HFF-Myc (cell line): ENCODE results near the gene P2RX3.
"Not testable (repeated sequence)": the region's sequence is repeated elsewhere in the genome, so short reads cannot be mapped to it uniquely, and the experiment has no call there.

Experiments used
- DNase-seq: peaks from one replicate; pipeline ENCODE4 v3.0.0-alpha.2; 2011; ENCODE audit warnings: low read depth; ENCODE audit errors: extremely low read depth
- H3K4me3 ChIP-seq: replicated peaks from 2 replicates; pipeline ENCODE4 v1.5.1; 2011; ENCODE audit warnings: low read depth, mild to moderate bottlenecking, control low read depth, low read length
- TF ChIP-seq, protein P1 (sequence below): IDR thresholded peaks from 2 replicates; pipeline ENCODE4 v1.5.1; 2012; ENCODE audit warnings: mild to moderate bottlenecking, low read depth, low read length, control low read depth; ENCODE audit errors: missing control alignments

P2RX3 gene

DNA sequence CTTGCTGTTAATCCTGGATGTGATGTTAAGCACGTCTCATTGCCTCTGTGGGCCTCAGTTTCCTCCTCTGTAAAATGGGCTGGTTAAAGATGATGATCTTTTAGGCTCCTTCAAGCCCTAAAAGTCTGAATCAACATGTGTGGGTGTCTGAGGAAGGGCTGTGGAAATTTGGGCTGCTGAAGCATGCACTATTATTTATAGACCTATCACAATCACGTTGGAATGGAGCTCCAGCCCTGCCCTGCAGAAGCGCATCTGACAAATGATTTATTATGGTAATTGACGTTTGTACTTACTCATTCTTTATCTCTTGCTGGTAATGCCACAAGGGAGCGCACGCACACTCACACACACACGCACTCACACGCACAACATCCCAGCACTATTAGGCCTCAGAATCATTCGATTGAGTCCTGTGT, 20.4 kb downstream of the P2RX3 start:
- TF ChIP-seq, protein P1, sequence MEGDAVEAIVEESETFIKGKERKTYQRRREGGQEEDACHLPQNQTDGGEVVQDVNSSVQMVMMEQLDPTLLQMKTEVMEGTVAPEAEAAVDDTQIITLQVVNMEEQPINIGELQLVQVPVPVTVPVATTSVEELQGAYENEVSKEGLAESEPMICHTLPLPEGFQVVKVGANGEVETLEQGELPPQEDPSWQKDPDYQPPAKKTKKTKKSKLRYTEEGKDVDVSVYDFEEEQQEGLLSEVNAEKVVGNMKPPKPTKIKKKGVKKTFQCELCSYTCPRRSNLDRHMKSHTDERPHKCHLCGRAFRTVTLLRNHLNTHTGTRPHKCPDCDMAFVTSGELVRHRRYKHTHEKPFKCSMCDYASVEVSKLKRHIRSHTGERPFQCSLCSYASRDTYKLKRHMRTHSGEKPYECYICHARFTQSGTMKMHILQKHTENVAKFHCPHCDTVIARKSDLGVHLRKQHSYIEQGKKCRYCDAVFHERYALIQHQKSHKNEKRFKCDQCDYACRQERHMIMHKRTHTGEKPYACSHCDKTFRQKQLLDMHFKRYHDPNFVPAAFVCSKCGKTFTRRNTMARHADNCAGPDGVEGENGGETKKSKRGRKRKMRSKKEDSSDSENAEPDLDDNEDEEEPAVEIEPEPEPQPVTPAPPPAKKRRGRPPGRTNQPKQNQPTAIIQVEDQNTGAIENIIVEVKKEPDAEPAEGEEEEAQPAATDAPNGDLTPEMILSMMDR, result no peak

DNA sequence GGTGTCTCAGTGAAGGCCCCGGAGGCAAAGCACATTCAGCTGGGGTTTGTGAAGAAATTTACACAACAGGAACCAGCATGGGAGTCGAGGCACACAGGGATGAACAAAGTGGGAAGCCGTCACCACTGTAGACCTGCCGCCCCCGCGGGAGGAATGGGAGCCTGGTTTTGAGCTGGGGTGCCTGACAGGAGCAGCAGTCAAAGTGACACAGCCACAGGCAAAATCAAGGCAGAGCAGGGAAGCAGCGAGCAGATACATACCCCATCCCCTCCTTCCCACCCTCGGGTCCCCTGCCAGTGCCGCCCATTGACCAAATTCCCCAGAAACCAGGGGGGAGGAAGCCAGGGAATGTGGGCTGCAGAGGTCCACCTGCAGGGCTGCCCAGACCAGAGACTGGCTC, 20.8 kb downstream of the P2RX3 start:
- no peak overlapping the region for H3K4me3 ChIP-seq
- DNase-seq, result no peak
- TF ChIP-seq, protein P1, result no peak

More for the DNA sequence above, 20.4 kb downstream of the P2RX3 start:
- no peak overlapping the region for H3K4me3 ChIP-seq
- no peak for DNase-seq

DNA sequence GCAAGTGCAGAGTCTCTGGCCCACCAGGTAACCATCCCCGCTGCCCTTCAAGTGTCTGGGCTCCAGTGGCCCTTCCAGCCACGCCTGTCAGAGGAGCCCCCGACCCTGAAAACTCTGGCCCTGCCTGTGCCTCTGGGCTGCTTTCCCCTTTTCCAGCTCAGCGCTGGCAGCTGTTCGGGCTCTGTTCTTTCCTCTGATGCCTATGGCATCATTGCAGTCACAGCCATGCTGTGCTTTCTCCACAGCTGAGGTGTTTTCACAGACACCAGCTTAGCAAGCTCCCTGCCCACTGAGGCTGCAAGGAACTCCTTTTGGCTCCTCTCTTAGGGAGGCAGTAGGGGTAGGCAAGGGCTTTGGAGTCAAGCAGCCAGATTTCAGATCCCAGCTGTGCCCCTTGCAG, 21.2 kb downstream of the P2RX3 start:
- DNase-seq, result no peak
- TF ChIP-seq, protein P1, result no peak

DNA sequence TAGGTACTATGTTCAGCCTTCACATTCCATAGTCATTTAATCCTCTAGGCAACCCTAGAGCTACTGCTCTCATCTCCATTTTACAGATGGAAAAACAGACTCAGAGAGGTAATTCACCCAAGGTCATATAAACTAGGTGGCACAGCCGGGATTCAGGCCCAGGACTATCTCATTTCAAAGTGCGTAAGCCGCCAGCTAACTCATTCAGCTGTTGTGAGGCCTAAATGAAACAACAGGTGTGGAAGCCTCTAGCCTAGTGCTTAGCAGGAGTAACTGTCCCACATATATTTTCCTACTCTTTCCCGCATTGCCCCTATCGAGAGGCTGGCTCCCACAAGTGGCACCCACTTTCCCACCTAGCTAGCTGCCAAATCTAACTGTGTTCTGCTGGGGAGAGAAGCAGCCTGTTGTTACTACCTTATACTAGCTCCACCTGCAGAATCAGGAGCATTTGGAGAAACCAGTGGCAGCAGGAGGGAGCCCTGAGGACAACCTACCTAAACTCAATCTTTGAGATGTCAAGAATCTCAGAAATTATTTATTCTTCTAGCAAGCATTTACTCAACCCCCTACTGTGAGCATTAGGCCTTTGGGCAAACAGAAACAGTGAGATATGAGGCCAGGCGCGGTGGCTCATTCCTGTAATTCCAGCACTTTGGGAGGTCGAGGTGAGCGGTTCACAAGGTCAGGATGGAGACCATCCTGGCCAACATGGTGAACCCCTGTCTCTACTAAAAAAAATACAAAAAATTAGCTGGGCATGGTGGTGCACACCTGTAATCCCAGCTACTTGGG, 21.9 kb downstream of the P2RX3 start:
- H3K4me3 ChIP-seq, result no peak overlapping the region
- no peak for DNase-seq
- TF ChIP-seq, protein P1, result no peak

More for the DNA sequence above, 21.2 kb downstream of the P2RX3 start:
- no peak overlapping the region for H3K4me3 ChIP-seq

DNA sequence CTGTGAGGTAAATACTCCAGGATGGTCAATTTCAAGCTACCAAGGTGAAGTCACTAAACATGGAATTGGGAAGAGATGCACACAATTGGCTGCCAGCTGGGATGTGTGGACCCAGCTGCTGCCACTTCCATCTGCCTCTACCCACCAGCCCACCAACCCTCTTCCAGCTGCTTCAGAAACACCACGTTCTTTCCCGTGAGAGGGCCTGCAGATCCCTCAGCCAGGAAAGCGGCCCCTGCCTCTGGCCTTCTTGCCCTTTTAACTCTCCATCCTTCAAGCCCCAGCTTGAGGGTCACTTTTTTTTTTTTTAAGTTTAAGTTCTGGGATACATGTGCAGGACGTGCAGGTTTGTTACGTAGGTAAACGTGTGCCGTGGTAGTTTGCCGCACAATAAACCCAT, 22.8 kb downstream of the P2RX3 start:
- no peak for DNase-seq
- TF ChIP-seq, protein P1, result no peak
- no peak overlapping the region for H3K4me3 ChIP-seq

DNA sequence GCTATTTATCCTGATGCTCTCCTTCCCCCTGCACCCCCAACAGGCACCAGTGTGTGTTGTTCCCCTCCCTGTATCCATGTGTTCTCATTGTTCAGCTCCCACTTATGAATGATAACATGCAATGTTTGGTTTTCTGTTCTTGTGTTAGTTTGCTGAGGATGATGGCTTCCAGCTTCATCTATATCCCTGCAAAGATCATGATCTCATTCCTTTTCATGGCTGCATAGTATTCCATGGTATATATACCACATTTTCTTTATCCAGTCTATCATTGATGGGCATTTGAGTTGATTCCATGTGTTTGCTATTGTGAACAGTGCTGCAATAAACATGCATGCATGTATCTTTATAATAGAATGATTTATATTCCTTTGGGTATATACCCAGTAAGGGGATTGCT, 23.3 kb downstream of the P2RX3 start:
- H3K4me3 ChIP-seq, DNase-seq: not testable (repeated sequence)

DNA sequence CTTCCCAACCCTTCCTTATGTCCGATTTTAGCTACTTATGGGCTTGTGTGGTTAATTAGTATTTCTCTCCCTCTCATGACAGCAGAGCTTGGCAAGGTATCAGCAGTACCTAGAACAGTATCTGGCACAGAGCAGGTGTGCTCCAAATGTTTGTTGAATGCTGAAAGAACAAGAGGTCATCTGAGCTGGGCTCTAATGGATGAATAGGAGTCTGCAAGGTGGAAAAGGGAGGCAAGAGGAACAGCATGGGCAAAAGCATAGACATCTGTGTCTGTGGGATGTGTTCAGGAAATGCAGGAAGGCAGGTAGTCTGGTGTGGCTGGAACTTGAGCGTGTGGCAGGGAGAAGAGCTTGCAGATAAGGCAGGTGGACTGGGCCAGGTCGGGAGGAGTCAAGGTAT, 23.8 kb downstream of the P2RX3 start:
- no peak overlapping the region for H3K4me3 ChIP-seq
- TF ChIP-seq, protein P1, result no peak
- no peak for DNase-seq
